HFF-Myc (cell line): ENCODE measurements around the gene PDGFRB.

Source experiments
- DNase-seq: peaks from one replicate; pipeline ENCODE4 v3.0.0-alpha.2; 2011; ENCODE audit warnings: low read depth; ENCODE audit errors: extremely low read depth
- H3K4me3 ChIP-seq: replicated peaks from 2 replicates; pipeline ENCODE4 v1.5.1; 2011; ENCODE audit warnings: low read depth, mild to moderate bottlenecking, control low read depth, low read length
- CTCF ChIP-seq: IDR thresholded peaks from 2 replicates; pipeline ENCODE4 v1.5.1; 2012; ENCODE audit warnings: mild to moderate bottlenecking, low read depth, low read length, control low read depth; ENCODE audit errors: missing control alignments

The PDGFRB gene

GRCh38 chr5:150068472-150068871, 87.2 kb downstream of the PDGFRB start:
- no peak for DNase-seq
- no peak for TF ChIP-seq CTCF
- H3K4me3 ChIP-seq, result no peak overlapping the region

- no peak for DNase-seq
- no peak overlapping the region for H3K4me3 ChIP-seq
- TF ChIP-seq CTCF, result no peak
Measured at GRCh38 chr5:150068071-150068470, 87.6 kb downstream of the PDGFRB start.

GRCh38 chr5:150067405-150067960, 88.2 kb downstream of the PDGFRB start:
- TF ChIP-seq CTCF, result no peak
- no peak overlapping the region for H3K4me3 ChIP-seq
- DNase-seq, result no peak

- H3K4me3 ChIP-seq, result no peak overlapping the region
- TF ChIP-seq CTCF, result no peak
- DNase-seq, result no peak
Measured at GRCh38 chr5:150066901-150067396, 88.7 kb downstream of the PDGFRB start.

GRCh38 chr5:150066436-150066835, 89.2 kb downstream of the PDGFRB start:
- no peak for TF ChIP-seq CTCF
- no peak overlapping the region for H3K4me3 ChIP-seq
- DNase-seq, result no peak

- no peak overlapping the region for H3K4me3 ChIP-seq
- no peak for DNase-seq
- no peak for TF ChIP-seq CTCF
Measured at GRCh38 chr5:150065886-150066285, 89.8 kb downstream of the PDGFRB start.

GRCh38 chr5:150065346-150065745, 90.3 kb downstream of the PDGFRB start:
- no peak for TF ChIP-seq CTCF
- no peak overlapping the region for H3K4me3 ChIP-seq
- DNase-seq, result no peak
